Activated CD4-positive, CD25-positive, alpha-beta regulatory T cell treated with anti-CD3 and anti-CD28 coated beads, Interleukin-2, amount 50 U/mL, for 16 hours (primary cell): ENCODE results near the gene RYR3.

ENCODE experiments used
- DNase-seq: peaks from one replicate; pipeline ENCODE4 v3.0.0-alpha.2; 2020; ENCODE audit warnings: low read depth, low spot score

Gene RYR3

GRCh38 chr15:33700695-33701303 is 390.0 kb downstream of the RYR3 start:
- peak; percentile 10 for DNase-seq

GRCh38 chr15:33701304-33701696 is 390.5 kb downstream of the RYR3 start:
- DNase-seq = no peak

- DNase-seq = no peak
These were observed 395.4 kb downstream of the RYR3 start for GRCh38 chr15:33706173-33706572.

GRCh38 chr15:33710748-33711147 is 400.0 kb downstream of the RYR3 start:
- DNase-seq = no peak

GRCh38 chr15:33716025-33716424 is 405.3 kb downstream of the RYR3 start:
- no peak for DNase-seq

- no peak for DNase-seq
These were observed 410.2 kb downstream of the RYR3 start for GRCh38 chr15:33720952-33721351.

- no peak for DNase-seq
These were observed 411.4 kb downstream of the RYR3 start for GRCh38 chr15:33722005-33722672.

- DNase-seq = no peak
These were observed 411.9 kb downstream of the RYR3 start for GRCh38 chr15:33722673-33723015.

- DNase-seq = no peak
These were observed 413.7 kb downstream of the RYR3 start for GRCh38 chr15:33724321-33725036.

GRCh38 chr15:33729653-33730052 is 418.9 kb downstream of the RYR3 start:
- no peak for DNase-seq

- DNase-seq = no peak
These were observed 420.0 kb downstream of the RYR3 start for GRCh38 chr15:33730815-33731214.

GRCh38 chr15:33735143-33735542 is 424.4 kb downstream of the RYR3 start:
- DNase-seq = no peak

- no peak for DNase-seq
These were observed 425.0 kb downstream of the RYR3 start for GRCh38 chr15:33735637-33736247.

- no peak for DNase-seq
These were observed 427.2 kb downstream of the RYR3 start for GRCh38 chr15:33737687-33738601.

- DNase-seq = no peak
These were observed 428.3 kb downstream of the RYR3 start for GRCh38 chr15:33738941-33739664.

GRCh38 chr15:33742306-33742705 is 431.5 kb downstream of the RYR3 start:
- no peak for DNase-seq

GRCh38 chr15:33742800-33743199 is 432.0 kb downstream of the RYR3 start:
- DNase-seq = no peak

GRCh38 chr15:33746203-33746602 is 435.4 kb downstream of the RYR3 start:
- no peak for DNase-seq

GRCh38 chr15:33753012-33753411 is 442.2 kb downstream of the RYR3 start:
- no peak for DNase-seq

- DNase-seq = no peak
These were observed 443.5 kb downstream of the RYR3 start for GRCh38 chr15:33754242-33754641.

GRCh38 chr15:33756961-33757360 is 446.2 kb downstream of the RYR3 start:
- DNase-seq = no peak
